Measurements from ENCODE around the gene CFAP299. TPM values are rescaled to one million over a fixed set of nuclear protein-coding genes. Genes with fewer than 3 reads are reported as not detected.

Gene CFAP299
- total and polyA plus RNA-seq, 9 of the 15 experiments (the other 6 are each of a cell fraction or from before 2014, with no cell fraction given): 0.09 to 3.0 (median 0.76) TPM

- TF ChIP-seq SIN3A (IDR thresholded peaks at IDR 0.05; ENCODE audit: borderline replicate concordance in 2 of 2, control insufficient read depth in 1 of 2, low read depth in 2 of 2, low read length in 2 of 2): peak; percentile 98; a peak in 3 of 4 replicates
- no peak for TF ChIP-seq FOSL1 (tag; conservative IDR thresholded peaks at IDR 0.05)
- TF ChIP-seq SIRT6 (IDR thresholded peaks at IDR 0.05; ENCODE audit: low read depth, low read length): no peak
- no peak for TF ChIP-seq CLOCK (CRISPR knock-in tag; IDR thresholded peaks at IDR 0.05; ENCODE audit: borderline replicate concordance)
- TF ChIP-seq RAD21 (CRISPR knock-in tag; conservative IDR thresholded peaks at IDR 0.05 in 1 of 2, IDR thresholded peaks at IDR 0.05 in 1 of 2): peak; percentile 73 to 77
- peak; percentile 96 for TF ChIP-seq TFAP4 (CRISPR knock-in tag; IDR thresholded peaks at IDR 0.05; ENCODE audit: borderline replicate concordance)
- TF ChIP-seq RBM39 (optimal IDR thresholded peaks at IDR 0.05; ENCODE audit: low read depth, low read length): no peak
- peak; percentile 58; the same call in 1 of the 2 replicates for TF ChIP-seq MTA3 (IDR thresholded peaks at IDR 0.05; ENCODE audit: borderline replicate concordance)
- no peak for TF ChIP-seq ZNF639 (CRISPR knock-in tag; conservative IDR thresholded peaks at IDR 0.05 in 1 of 2, IDR thresholded peaks at IDR 0.05 in 1 of 2)
- TF ChIP-seq GATA2 (CRISPR knock-in tag; IDR thresholded peaks at IDR 0.05): no peak
- TF ChIP-seq SRSF7 (optimal IDR thresholded peaks at IDR 0.05; ENCODE audit: low read depth, low read length): no peak
- no peak for TF ChIP-seq SMAD2 (IDR thresholded peaks at IDR 0.05; ENCODE audit: low read depth, low read length)
- no peak for TF ChIP-seq DMBX1 (CRISPR knock-in tag; IDR thresholded peaks at IDR 0.05; ENCODE audit: borderline replicate concordance)
- TF ChIP-seq HDAC2 (IDR thresholded peaks at IDR 0.05): peak; percentile 96
- no peak for TF ChIP-seq HLTF (IDR thresholded peaks at IDR 0.05)
- TF ChIP-seq PBX2 (CRISPR knock-in tag; IDR thresholded peaks at IDR 0.05; ENCODE audit: low read depth): peak; percentile 49
- peak; percentile 44; the same call in 1 of the 2 replicates for TF ChIP-seq PBX2 (tag; conservative IDR thresholded peaks at IDR 0.05; ENCODE audit: low read depth)
These were observed at the start of gene CFAP299 (continued) for GRCh38 chr4:80335554-80336358.

Data from K562 (cell line).